Esophagus muscularis mucosa (tissue), 4 donors: ENCODE data around the gene SCART1.

Experiments used
- EP300 ChIP-seq: sonication (generic); formaldehyde crosslinking; IDR thresholded peaks from one replicate; pipeline ENCODE4 v1.6.1; 2017; ENCODE audit warnings: antibody characterized with exemption
- POLR2AphosphoS5 ChIP-seq, 2 donors: sonication (generic); formaldehyde crosslinking; IDR thresholded peaks; one replicate each; pipeline ENCODE4 v1.6.1; 2017; ENCODE audit warnings: antibody characterized with exemption in 2 of 2
- TF ChIP-seq, protein P1 (sequence below), 3 experiments: fragments of 200-600 bp in 2 of 3; fragments of 450-650 bp in 1 of 3; sonication (generic) in 2 of 3; IDR thresholded peaks; one replicate each; pipeline ENCODE4 v1.5.1; 2017 to 2019; ENCODE audit warnings: antibody characterized with exemption in 3 of 3, mild to moderate bottlenecking in 2 of 3, moderate library complexity in 1 of 3

DNA sequence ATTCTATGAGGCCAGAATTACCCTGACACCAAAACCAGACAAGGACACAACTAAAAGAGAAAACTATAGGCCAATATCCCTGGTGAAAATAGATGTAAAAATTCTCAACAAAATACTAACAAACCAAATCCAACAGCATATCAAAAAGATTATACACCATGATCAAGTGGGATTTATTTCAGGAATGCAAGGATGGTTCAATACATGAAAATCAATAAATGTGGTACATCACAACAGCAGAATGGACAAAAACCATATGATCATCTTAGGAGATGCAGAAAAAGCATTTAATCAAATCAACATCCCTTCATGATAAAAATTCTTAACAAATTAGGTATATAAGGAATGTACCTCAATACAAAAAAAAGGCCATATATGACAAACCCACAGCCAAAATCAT, 5.6 kb upstream of the SCART1 start:
- TF ChIP-seq, protein P1, sequence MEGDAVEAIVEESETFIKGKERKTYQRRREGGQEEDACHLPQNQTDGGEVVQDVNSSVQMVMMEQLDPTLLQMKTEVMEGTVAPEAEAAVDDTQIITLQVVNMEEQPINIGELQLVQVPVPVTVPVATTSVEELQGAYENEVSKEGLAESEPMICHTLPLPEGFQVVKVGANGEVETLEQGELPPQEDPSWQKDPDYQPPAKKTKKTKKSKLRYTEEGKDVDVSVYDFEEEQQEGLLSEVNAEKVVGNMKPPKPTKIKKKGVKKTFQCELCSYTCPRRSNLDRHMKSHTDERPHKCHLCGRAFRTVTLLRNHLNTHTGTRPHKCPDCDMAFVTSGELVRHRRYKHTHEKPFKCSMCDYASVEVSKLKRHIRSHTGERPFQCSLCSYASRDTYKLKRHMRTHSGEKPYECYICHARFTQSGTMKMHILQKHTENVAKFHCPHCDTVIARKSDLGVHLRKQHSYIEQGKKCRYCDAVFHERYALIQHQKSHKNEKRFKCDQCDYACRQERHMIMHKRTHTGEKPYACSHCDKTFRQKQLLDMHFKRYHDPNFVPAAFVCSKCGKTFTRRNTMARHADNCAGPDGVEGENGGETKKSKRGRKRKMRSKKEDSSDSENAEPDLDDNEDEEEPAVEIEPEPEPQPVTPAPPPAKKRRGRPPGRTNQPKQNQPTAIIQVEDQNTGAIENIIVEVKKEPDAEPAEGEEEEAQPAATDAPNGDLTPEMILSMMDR (IDR thresholded peaks at IDR 0.05), result no peak
- TF ChIP-seq POLR2AphosphoS5 (IDR thresholded peaks at IDR 0.05) (no peak), EP300 (no peak)
